Measurements from ENCODE around the gene CMSS1. TPM values are rescaled to one million over a fixed set of nuclear protein-coding genes. Genes with fewer than 3 reads are reported as not detected.

The CMSS1 gene
- total RNA-seq, 1 experiment from 2014 or later: 86.3 TPM

GRCh38 chr3:100030346-100030745 is 212.7 kb downstream of the CMSS1 start:
- H3K36me3 ChIP-seq (ENCODE audit: control insufficient read depth, insufficient read depth, low read length): no peaks in the 10 kb centered on the region
- DNase-seq (ENCODE audit: low read depth, low spot score): no peak
- in situ Hi-C loops (cut with HindIII; ENCODE audit: low pct_unique_long_range_greater_than_20kb, low sequenced_read_pairs) (no loop called here), intact Hi-C loops (cut with micrococcal nuclease; ENCODE audit: unreplicated experiment) (no loop called here)
- no peaks in the 10 kb centered on the region for H3K27me3 ChIP-seq (ENCODE audit: control insufficient read depth, insufficient read depth, low read length)
- CTCF ChIA-PET: no interaction called here
- POLR2A ChIA-PET: no interaction called here
- no TSS peak for BruUV-seq (replicated peaks)
- H3K27ac ChIP-seq (ENCODE audit: low read length): no peak overlapping the region
- no peak for TF ChIP-seq POLR2AphosphoS5 (IDR thresholded peaks at IDR 0.05; ENCODE audit: low read depth, low read length)
- no peak for TF ChIP-seq REST (IDR thresholded peaks at IDR 0.05; ENCODE audit: insufficient read depth in 1 of 2, low read depth in 2 of 2, low read length in 1 of 2)
- TF ChIP-seq, protein P1, sequence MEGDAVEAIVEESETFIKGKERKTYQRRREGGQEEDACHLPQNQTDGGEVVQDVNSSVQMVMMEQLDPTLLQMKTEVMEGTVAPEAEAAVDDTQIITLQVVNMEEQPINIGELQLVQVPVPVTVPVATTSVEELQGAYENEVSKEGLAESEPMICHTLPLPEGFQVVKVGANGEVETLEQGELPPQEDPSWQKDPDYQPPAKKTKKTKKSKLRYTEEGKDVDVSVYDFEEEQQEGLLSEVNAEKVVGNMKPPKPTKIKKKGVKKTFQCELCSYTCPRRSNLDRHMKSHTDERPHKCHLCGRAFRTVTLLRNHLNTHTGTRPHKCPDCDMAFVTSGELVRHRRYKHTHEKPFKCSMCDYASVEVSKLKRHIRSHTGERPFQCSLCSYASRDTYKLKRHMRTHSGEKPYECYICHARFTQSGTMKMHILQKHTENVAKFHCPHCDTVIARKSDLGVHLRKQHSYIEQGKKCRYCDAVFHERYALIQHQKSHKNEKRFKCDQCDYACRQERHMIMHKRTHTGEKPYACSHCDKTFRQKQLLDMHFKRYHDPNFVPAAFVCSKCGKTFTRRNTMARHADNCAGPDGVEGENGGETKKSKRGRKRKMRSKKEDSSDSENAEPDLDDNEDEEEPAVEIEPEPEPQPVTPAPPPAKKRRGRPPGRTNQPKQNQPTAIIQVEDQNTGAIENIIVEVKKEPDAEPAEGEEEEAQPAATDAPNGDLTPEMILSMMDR (IDR thresholded peaks at IDR 0.05): no peak
- no peak for TF ChIP-seq TCF7L2 (IDR thresholded peaks at IDR 0.05; ENCODE audit: low read depth, low read length)
- no peak for TF ChIP-seq SIN3A (IDR thresholded peaks at IDR 0.05; ENCODE audit: borderline replicate concordance, insufficient read depth, low read depth, low read length)
- no peak overlapping the region for H3K4me3 ChIP-seq (ENCODE audit: low read depth in 2 of 2, low read length in 2 of 2)
- ATAC-seq: no peak
- peaks cover 5% of the 10 kb centered on the region; the same call in 1 of the 2 replicates for H3K4me1 ChIP-seq (ENCODE audit: control insufficient read depth, insufficient read depth, low read length)
- no peaks in the 10 kb centered on the region for H3K9me3 ChIP-seq (ENCODE audit: control insufficient read depth, insufficient read depth, low read depth, low read length)

- ChIA-PET POLR2A (no interaction called here), CTCF (no interaction called here)
- peaks cover 5% of the 10 kb centered on the region; the same call in 1 of the 2 replicates for H3K4me1 ChIP-seq (ENCODE audit: control insufficient read depth, insufficient read depth, low read length)
- H3K36me3 ChIP-seq (ENCODE audit: control insufficient read depth, insufficient read depth, low read length): no peaks in the 10 kb centered on the region
- ATAC-seq (no peak), DNase-seq (ENCODE audit: low read depth, low spot score) (no peak)
- intact Hi-C loops (cut with micrococcal nuclease; ENCODE audit: unreplicated experiment) (no loop called here), in situ Hi-C loops (cut with HindIII; ENCODE audit: low pct_unique_long_range_greater_than_20kb, low sequenced_read_pairs) (no loop called here)
- BruUV-seq (replicated peaks): no TSS peak
- H3K27ac ChIP-seq (ENCODE audit: low read length): no peak overlapping the region; the same call in 1 of the 2 replicates
- no peaks in the 10 kb centered on the region for H3K27me3 ChIP-seq (ENCODE audit: control insufficient read depth, insufficient read depth, low read length)
- no peaks in the 10 kb centered on the region for H3K9me3 ChIP-seq (ENCODE audit: control insufficient read depth, insufficient read depth, low read depth, low read length)
- H3K4me3 ChIP-seq (ENCODE audit: low read depth in 2 of 2, low read length in 2 of 2): no peak overlapping the region
- TF ChIP-seq POLR2AphosphoS5 (IDR thresholded peaks at IDR 0.05; ENCODE audit: low read depth, low read length): no peak
- no peak for TF ChIP-seq SIN3A (IDR thresholded peaks at IDR 0.05; ENCODE audit: borderline replicate concordance, insufficient read depth, low read depth, low read length)
- no peak for TF ChIP-seq REST (IDR thresholded peaks at IDR 0.05; ENCODE audit: insufficient read depth in 1 of 2, low read depth in 2 of 2, low read length in 1 of 2)
- no peak for TF ChIP-seq TCF7L2 (IDR thresholded peaks at IDR 0.05; ENCODE audit: low read depth, low read length)
- TF ChIP-seq, protein P1 (IDR thresholded peaks at IDR 0.05): no peak
Measured at GRCh38 chr3:100030914-100031425, 213.3 kb downstream of the CMSS1 start.
